ENCODE data around the gene KAZN.

The KAZN gene

GRCh38 chr1:15094719-15095495, 496.4 kb downstream of the KAZN start:
- in situ Hi-C loops (cut with MboI; ENCODE audit: low sequenced_read_pairs), result no loop called here

GRCh38 chr1:15095496-15095875, 497.0 kb downstream of the KAZN start:
- in situ Hi-C loops (cut with MboI; ENCODE audit: low sequenced_read_pairs), result no loop called here

DNA sequence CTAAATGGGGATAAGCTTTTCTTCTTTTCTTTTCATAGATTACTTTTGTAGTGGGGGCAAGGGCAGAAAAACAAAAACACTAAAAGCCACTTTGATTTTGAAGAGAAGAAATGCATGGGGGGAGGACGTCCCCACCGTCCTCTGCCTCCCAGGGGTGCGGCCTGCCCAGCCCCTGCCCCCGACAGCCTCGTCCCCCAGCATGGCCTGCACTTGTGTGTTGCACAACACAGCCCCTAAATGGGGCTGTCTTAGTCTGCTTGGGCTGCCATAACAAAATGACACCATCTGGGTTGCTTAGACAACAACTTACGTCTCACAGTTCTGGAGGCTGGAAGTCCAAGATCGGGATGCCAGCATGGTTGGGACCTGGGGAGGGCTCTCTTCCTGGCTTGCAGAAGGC, 497.8 kb downstream of the KAZN start:
- in situ Hi-C loops (cut with MboI; ENCODE audit: low sequenced_read_pairs), result no loop called here

DNA sequence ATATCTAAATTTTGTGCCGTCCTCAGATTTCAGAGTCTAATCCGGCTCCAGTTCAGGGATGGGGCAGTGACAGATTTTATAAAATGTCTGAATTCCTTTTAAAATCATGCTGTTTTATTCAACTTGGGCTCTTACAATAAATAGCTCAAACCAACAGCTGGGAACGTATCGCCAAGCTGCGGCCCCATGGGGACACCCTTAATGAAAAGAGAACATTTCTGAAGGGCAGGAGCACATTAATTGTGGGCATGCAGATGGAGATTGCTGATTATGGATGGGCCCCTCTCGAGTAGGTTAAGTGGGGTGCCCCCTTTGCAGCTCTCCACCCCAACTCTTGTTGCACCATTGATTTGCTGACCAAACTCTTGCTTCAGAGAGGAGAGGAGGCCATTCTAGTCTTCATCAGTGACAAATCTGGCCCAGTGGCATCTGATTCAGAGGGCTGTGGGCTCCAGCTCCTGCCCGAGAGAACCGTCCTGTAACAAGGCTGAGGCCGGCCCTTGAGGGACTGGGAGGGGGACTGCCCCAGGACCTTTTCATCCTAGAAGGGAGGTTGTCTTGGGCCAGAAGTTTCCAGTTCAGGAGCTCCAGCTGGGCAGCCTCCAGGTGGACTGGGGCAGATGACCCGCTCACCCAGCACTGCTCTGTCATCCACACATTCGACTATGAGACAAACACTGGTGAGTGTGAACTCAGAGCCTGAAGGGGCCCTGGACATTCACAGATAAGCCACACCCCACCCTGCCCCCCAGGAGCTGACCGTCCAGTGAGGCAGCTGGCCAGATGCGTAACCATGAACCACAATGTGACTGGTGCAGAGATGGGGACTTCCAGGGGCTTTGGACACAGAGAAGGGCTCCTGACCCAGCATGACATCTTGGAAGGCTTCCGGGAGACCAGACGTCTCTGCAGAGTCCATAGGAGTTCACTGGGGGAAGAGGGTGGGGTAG, 500.0 kb downstream of the KAZN start:
- in situ Hi-C loops (cut with MboI; ENCODE audit: low sequenced_read_pairs), result no loop called here

DNA sequence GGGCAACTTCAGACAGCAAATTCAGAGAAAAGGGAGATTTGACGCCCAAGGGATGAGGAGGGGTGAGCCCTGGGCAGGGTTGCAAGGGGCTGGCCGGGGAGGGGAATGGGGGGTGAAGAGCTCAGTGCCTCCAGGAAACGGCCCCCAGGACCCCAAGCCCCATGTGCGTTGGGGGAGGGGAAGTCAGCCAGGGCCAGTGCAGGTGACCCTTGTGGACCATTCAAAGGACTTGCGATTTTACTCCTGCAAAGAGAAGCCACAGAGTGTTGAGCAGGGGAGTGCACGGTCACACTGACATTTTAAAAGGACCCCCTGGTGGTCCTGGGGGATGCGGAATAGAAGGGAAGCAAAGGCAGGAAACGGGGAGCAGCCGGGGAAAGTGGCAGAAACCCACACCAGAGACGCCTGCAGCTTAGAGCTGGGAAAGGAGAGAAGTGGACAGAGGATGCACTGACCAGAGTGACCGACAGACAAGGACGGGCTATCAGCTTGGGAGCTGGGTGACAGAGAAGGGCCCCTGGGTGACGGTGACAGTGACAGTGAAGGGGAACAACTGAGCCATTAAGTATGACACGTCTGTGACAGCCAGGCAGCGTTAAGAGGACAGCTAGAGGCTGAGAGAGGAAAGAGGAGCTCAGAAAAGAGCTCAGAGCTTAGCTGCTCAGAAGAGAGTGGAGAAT, 501.1 kb downstream of the KAZN start:
- in situ Hi-C loops (cut with MboI; ENCODE audit: low sequenced_read_pairs), result no loop called here

DNA sequence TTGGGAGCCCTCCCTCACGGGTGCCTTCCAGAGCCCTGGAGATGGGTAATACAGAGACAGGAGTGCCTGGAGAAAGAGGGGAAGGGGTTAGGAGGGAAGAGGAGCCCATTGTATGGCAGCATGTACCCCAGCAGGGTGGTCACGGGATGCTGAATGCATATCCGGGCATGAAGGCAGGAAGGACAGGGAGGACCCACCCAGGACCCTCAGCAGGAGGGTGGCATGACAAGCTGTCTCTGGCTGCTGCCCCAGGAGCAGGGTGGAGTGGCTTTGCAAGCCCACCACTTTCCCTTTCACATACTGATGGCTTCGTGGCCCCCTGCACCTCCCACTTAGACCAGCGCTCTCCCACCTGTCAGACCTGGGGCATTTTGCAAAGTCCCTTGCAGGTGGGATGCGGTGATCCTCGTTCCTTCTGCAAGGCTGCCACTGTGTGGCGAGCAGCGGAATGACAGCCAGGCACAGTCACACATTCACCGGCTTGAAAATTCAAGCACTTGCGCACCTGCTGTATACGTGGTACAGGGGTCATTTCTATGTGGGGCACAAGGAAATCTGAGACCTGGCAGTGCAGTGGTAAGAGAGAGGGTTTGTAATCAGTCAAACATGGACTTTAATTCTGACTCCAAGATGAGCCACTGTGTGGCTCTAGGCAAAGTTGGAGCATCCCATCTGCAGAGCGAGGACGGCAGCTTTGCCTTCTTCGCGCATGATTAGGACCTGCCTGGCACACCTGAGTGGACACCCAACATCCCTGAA, 501.8 kb downstream of the KAZN start:
- in situ Hi-C loops (cut with MboI; ENCODE audit: low sequenced_read_pairs), result no loop called here

DNA sequence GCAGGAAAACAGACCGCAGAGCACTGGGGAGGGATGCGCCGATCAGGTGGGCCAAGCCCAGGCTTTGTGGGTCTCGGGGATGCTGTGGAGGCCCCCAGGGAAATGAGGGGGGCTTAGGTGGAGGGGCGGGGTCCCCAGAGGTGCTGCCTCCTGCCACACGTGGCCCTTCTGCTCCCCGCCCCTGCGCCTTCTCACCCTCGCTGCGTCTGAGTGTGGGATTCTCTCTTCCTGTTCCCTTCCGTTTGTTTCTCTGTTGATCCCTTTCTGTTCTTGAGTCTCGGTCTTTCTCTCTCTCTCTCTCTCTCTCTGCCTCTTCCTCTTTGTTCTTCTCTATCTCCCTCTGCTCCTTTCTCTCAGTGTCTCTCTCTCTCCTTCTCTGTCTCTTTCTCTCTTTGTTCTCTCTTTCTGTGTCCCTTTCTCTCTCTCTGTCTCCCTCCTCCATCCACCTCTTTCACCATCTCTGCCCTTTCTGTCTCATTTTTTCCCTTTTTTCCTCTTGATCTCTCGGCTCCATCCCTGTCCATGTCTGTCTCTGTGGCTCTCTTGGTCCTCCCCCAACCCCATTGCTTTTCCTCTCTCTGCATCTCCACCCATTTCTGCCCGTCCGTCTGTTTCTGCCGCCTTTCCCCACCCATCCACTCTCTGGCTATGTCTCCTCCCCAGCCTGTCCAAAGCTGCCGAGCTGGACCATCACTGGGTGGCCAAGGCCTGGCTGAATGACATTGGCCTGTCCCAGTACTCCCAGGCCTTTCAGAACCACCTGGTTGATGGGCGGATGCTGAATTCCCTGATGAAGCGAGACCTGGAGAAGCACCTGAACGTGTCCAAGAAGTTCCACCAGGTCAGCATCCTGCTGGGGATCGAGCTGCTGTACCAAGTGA, 502.6 kb downstream of the KAZN start:
- in situ Hi-C loops (cut with MboI; ENCODE audit: low sequenced_read_pairs), result no loop called here

GRCh38 chr1:15101801-15102200, 503.3 kb downstream of the KAZN start:
- in situ Hi-C loops (cut with MboI; ENCODE audit: low sequenced_read_pairs), result no loop called here

GRCh38 chr1:15102646-15103045, 504.2 kb downstream of the KAZN start:
- in situ Hi-C loops (cut with MboI; ENCODE audit: low sequenced_read_pairs), result no loop called here

GRCh38 chr1:15103211-15103610, 504.7 kb downstream of the KAZN start:
- in situ Hi-C loops (cut with MboI; ENCODE audit: low sequenced_read_pairs), result no loop called here

GRCh38 chr1:15103906-15104305, 505.4 kb downstream of the KAZN start:
- in situ Hi-C loops (cut with MboI; ENCODE audit: low sequenced_read_pairs), result no loop called here

DNA sequence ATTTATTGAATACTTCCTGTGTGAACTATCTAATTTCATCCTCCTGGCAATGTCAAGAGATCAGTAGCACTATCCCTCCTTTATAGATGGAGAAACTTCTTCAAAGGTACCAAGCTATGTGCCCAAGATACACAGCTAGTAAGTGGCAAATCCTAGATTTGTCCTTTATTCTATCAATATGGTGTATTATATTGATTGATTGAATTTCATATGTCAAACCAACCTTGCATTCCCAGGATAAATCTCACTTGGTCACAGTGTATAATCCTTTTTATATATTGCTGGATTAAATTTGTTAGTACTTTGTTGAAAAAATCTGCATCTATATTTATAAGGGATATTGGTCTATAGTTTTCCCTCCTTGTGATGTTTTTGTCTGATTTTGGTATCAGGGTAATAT, 506.3 kb downstream of the KAZN start:
- in situ Hi-C loops (cut with MboI; ENCODE audit: low sequenced_read_pairs), result no loop called here

GRCh38 chr1:15106608-15107007, 508.1 kb downstream of the KAZN start:
- in situ Hi-C loops (cut with MboI; ENCODE audit: low sequenced_read_pairs), result no loop called here

- in situ Hi-C loops (cut with MboI; ENCODE audit: low sequenced_read_pairs), result no loop called here
Observed at GRCh38 chr1:15107058-15107687, 508.7 kb downstream of the KAZN start.

DNA sequence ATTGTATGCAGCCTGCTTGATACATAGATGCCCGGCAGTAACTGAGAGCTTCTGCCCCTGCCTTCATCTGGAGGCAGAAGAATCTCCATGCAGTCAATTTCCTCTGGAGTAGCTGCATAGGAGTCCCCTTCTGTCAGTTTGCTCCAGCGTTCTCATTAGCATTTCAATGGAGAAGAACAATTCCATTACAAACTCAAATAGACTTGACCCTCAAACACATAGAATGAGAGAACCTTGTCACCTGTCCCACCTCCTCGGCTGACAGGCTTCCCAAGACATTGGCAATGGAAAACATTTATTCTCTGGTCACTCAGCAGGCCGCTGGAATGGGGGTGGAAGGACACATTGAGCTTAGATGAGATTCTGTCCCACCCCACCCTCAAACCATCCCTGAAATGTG, 509.4 kb downstream of the KAZN start:
- in situ Hi-C loops (cut with MboI; ENCODE audit: low sequenced_read_pairs), result no loop called here

- in situ Hi-C loops (cut with MboI; ENCODE audit: low sequenced_read_pairs), result no loop called here
Observed at GRCh38 chr1:15110128-15110866, 511.8 kb downstream of the KAZN start.

GRCh38 chr1:15110867-15111230, 512.4 kb downstream of the KAZN start:
- in situ Hi-C loops (cut with MboI; ENCODE audit: low sequenced_read_pairs), result no loop called here

DNA sequence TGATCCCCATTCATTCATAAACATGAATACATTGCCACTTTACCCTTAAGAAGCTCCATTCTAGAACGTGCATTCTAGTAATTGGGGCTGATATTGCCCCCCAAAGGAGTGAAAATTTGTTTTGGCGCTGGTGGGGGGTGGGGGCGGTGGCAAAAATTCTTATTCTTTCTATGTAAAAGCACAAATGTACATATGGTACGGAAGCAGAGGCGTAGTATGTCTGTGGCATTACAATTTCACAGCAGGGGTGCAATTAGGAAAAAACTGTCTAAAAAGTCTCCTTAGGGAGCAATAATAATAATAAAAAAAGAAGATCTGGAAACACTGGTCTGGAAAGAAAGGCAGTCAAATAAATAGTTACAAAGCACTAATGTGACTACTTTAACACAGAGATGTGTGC, 514.7 kb downstream of the KAZN start:
- in situ Hi-C loops (cut with MboI; ENCODE audit: low sequenced_read_pairs), result no loop called here

- in situ Hi-C loops (cut with MboI; ENCODE audit: low sequenced_read_pairs), result no loop called here
Observed at GRCh38 chr1:15114884-15115283, 516.4 kb downstream of the KAZN start.
